ENCODE data around the gene CENPL. TPM values are rescaled to one million over a fixed set of nuclear protein-coding genes. Genes with fewer than 3 reads are reported as not detected.
A peak's percentile ranks its signal among the peaks of the same experiment; 100 is the strongest.

The CENPL gene
- total and polyA plus RNA-seq, 10 of the 15 experiments (the other 5 are each of a cell fraction or from before 2014, with no cell fraction given), result 14.9 to 32.1 (median 24.5) TPM

- DNase-seq (ENCODE audit: low read depth, low spot score), result no peak
- ChIA-PET CTCF (interaction anchor here (0.8 to 2.0 kb wide), 5 partner anchors 24 to 392 kb away, joined by 3 to 6 read pairs (median 3); partner anchors contain the start of genes CENPL, DARS2 and PRDX6), RAD21 (ENCODE audit: unreplicated experiment) (interaction anchor here (0.5 to 2.7 kb wide), 10 partner anchors 8 to 1043 kb away, joined by 3 to 9 read pairs (median 3); partner anchors contain the start of gene DARS2), POLR2A (interaction anchor here (0.6 to 3.3 kb wide), 14 partner anchors 9 to 1511 kb away, joined by 3 to 17 read pairs (median 3); partner anchors contain the start of genes CENPL, DARS2 and PRDX6), SMC1A (ENCODE audit: uncharacterized antibody, unreplicated experiment) (interaction anchor here (0.5 to 3.1 kb wide), 10 partner anchors 20 to 449 kb away, joined by 3 to 11 read pairs (median 3); partner anchors contain the start of genes CENPL and DARS2)
- Histone ChIP-seq H3K36me3 (ENCODE audit: control insufficient read depth in 2 of 2, insufficient read depth in 2 of 2, low read length in 1 of 2) (peaks cover 4 to 23% of the 10 kb centered on the region in 2 experiments; a peak in 3 of 4 replicates), H3K79me2 (ENCODE audit: control insufficient read depth, insufficient read depth, low read length) (peaks cover 44% of the 10 kb centered on the region), H2AFZ (ENCODE audit: control insufficient read depth, low read depth, low read length) (peak overlapping the region; percentile 94), H3K9me3 (replicated peaks; ENCODE audit: control insufficient read depth, insufficient read depth, low read length) (no peaks in the 10 kb centered on the region), H3K4me2 (ENCODE audit: control insufficient read depth, insufficient read depth) (peak overlapping the region; percentile 95), H3K27ac (ENCODE audit: control insufficient read depth, insufficient read depth) (peak overlapping the region; percentile 89), H3K4me3 (peak overlapping the region; percentile 91), H3K4me1 (ENCODE audit: control insufficient read depth, insufficient read depth, low read length) (peaks cover 15% of the 10 kb centered on the region), H3K27me3 (replicated peaks in 1 of 2; ENCODE audit: control insufficient read depth in 2 of 2, insufficient read depth in 2 of 2, low read length in 1 of 2) (no peaks in the 10 kb centered on the region), H3K9ac (ENCODE audit: control insufficient read depth, insufficient read depth, low read length) (peak overlapping the region; percentile 73), H4K20me1 (ENCODE audit: control insufficient read depth, insufficient read depth) (no peaks in the 10 kb centered on the region)
- BruUV-seq (replicated peaks), result no TSS peak
- in situ Hi-C loops (cut with MboI) (no loop called here), intact Hi-C loops (cut with micrococcal nuclease; ENCODE audit: unreplicated experiment) (loop anchor here (2.0 to 10.0 kb wide), 5 partner anchors 44 to 346 kb away; partner anchors contain the start of genes CENPL, DARS2, RABGAP1L and RC3H1)
- under 1% methylated on average over 5 of the region's 5 CpGs for WGBS (ENCODE audit: insufficient coverage, insufficient replicate concordance, low lambda C conversion rate, missing lambda C conversion rate)
- FAIRE-seq, result no peak
- no peak for TF ChIP-seq TCF12 (IDR thresholded peaks at IDR 0.05; ENCODE audit: low read depth, low read length)
- TF ChIP-seq CBFB (IDR thresholded peaks at IDR 0.05; ENCODE audit: low read depth), result no peak
- TF ChIP-seq ZNF217 (IDR thresholded peaks at IDR 0.05), result no peak
- TF ChIP-seq NRF1 (conservative IDR thresholded peaks at IDR 0.05; ENCODE audit: low read depth, low read length), result no peak
- TF ChIP-seq POLR2A (IDR thresholded peaks at IDR 0.05; ENCODE audit: low read depth, low read length), result no peak
- TF ChIP-seq, protein P1, sequence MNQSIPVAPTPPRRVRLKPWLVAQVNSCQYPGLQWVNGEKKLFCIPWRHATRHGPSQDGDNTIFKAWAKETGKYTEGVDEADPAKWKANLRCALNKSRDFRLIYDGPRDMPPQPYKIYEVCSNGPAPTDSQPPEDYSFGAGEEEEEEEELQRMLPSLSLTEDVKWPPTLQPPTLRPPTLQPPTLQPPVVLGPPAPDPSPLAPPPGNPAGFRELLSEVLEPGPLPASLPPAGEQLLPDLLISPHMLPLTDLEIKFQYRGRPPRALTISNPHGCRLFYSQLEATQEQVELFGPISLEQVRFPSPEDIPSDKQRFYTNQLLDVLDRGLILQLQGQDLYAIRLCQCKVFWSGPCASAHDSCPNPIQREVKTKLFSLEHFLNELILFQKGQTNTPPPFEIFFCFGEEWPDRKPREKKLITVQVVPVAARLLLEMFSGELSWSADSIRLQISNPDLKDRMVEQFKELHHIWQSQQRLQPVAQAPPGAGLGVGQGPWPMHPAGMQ (IDR thresholded peaks at IDR 0.05; ENCODE audit: borderline replicate concordance), result no peak
- no peak for TF ChIP-seq BRCA1 (IDR thresholded peaks at IDR 0.05; ENCODE audit: low read depth, low read length)
- TF ChIP-seq, protein P2, sequence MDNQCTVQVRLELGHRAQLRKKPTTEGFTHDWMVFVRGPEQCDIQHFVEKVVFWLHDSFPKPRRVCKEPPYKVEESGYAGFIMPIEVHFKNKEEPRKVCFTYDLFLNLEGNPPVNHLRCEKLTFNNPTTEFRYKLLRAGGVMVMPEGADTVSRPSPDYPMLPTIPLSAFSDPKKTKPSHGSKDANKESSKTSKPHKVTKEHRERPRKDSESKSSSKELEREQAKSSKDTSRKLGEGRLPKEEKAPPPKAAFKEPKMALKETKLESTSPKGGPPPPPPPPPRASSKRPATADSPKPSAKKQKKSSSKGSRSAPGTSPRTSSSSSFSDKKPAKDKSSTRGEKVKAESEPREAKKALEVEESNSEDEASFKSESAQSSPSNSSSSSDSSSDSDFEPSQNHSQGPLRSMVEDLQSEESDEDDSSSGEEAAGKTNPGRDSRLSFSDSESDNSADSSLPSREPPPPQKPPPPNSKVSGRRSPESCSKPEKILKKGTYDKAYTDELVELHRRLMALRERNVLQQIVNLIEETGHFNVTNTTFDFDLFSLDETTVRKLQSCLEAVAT (IDR thresholded peaks at IDR 0.05), result no peak
- no peak for TF ChIP-seq E2F8 (IDR thresholded peaks at IDR 0.05; ENCODE audit: low read depth, partially characterized antibody)
- TF ChIP-seq SP1 (IDR thresholded peaks at IDR 0.05; ENCODE audit: low read depth, low read length), result no peak
- no peak for ATAC-seq
Measured at GRCh38 chr1:173869021-173869359, 44.3 kb upstream of the CENPL start.

Data from GM12878 (cell line).